HG03135 (cell line): ENCODE results near the gene EDA2R.

Source experiments
- ATAC-seq: cut with Tn5 transposase; IDR thresholded peaks from one replicate; pipeline ENCODE4 v1.9.1; 2021; ENCODE audit warnings: mild to moderate bottlenecking, moderate library complexity; ENCODE audit not compliant: unreplicated experiment

EDA2R gene

GRCh38 chrX:66638591-66639500 is at the start of gene EDA2R:
Gene EDA2R (minus strand): TSS chrX:66639078. CDS start chrX:66616020, 23,058 bp downstream.
- ATAC-seq = peak; percentile 83

- no peak for ATAC-seq
Observed at GRCh38 chrX:66684196-66684595, 45.3 kb upstream of the EDA2R start.

GRCh38 chrX:66680451-66680850 is 41.6 kb upstream of the EDA2R start:
- no peak for ATAC-seq

GRCh38 chrX:66677430-66677829 is 38.6 kb upstream of the EDA2R start:
- ATAC-seq = no peak

- ATAC-seq = no peak
Observed at GRCh38 chrX:66676990-66677389, 38.1 kb upstream of the EDA2R start.

GRCh38 chrX:66676413-66676812 is 37.5 kb upstream of the EDA2R start:
- ATAC-seq = no peak

GRCh38 chrX:66675541-66675940 is 36.7 kb upstream of the EDA2R start:
- ATAC-seq = no peak

- ATAC-seq = no peak
Observed at GRCh38 chrX:66674506-66674905, 35.6 kb upstream of the EDA2R start.

GRCh38 chrX:66672106-66672505 is 33.2 kb upstream of the EDA2R start:
- ATAC-seq = no peak

GRCh38 chrX:66654411-66654810 is 15.5 kb upstream of the EDA2R start:
- no peak for ATAC-seq

- no peak for ATAC-seq
Observed at GRCh38 chrX:66635360-66635759, 3.5 kb downstream of the EDA2R start.

GRCh38 chrX:66634272-66634671 is 4.6 kb downstream of the EDA2R start:
- ATAC-seq = no peak

- ATAC-seq = no peak
Observed at GRCh38 chrX:66633541-66633940, 5.3 kb downstream of the EDA2R start.

GRCh38 chrX:66632981-66633380 is 5.9 kb downstream of the EDA2R start:
- no peak for ATAC-seq

- no peak for ATAC-seq
Observed at GRCh38 chrX:66632473-66632872, 6.4 kb downstream of the EDA2R start.

GRCh38 chrX:66625525-66625924 is 13.4 kb downstream of the EDA2R start:
- ATAC-seq = no peak

- ATAC-seq = no peak
Observed at GRCh38 chrX:66622209-66622608, 16.7 kb downstream of the EDA2R start.

GRCh38 chrX:66616944-66617343 is 21.9 kb downstream of the EDA2R start:
- ATAC-seq = no peak

GRCh38 chrX:66602381-66602938 is 36.4 kb downstream of the EDA2R start:
- ATAC-seq = no peak

GRCh38 chrX:66601522-66601921 is 37.4 kb downstream of the EDA2R start:
- ATAC-seq = no peak

- ATAC-seq = no peak
Observed at GRCh38 chrX:66579219-66579618, 59.7 kb downstream of the EDA2R start.

GRCh38 chrX:66553973-66554372 is 84.9 kb downstream of the EDA2R start:
- no peak for ATAC-seq
